Measurements from ENCODE around the gene CARTPT. TPM values are rescaled to one million over a fixed set of nuclear protein-coding genes. Genes with fewer than 3 reads are reported as not detected.

CARTPT gene
- polyA plus RNA-seq (2013, experiment 1 of 2), result not detected
- not detected for polyA plus RNA-seq (2013, experiment 2 of 2)

GRCh38 chr5:71719063-71719964 is at the start of gene CARTPT:
TSS of gene CARTPT (plus strand) at chr5:71719275. CDS start at chr5:71719294, 19 bp downstream.
- Histone ChIP-seq H2BK5ac (ENCODE audit: low read length) (no peak within 1 kb of the TSS), H3K27me3 (ENCODE audit: insufficient read depth, low read length, poor library complexity) (peaks cover 4% of the 10 kb centered on the region), H3K4me3 (ENCODE audit: low read length) (no peak within 1 kb of the TSS), H3K27ac (ENCODE audit: low read depth, low read length) (no peak within 1 kb of the TSS), H3K9ac (ENCODE audit: low read length) (no peak within 1 kb of the TSS), H2BK15ac (replicated peaks; ENCODE audit: low read depth) (no peak within 1 kb of the TSS), H3K4me2 (ENCODE audit: low read length) (no peak within 1 kb of the TSS), H2AK5ac (ENCODE audit: low read length) (no peak within 1 kb of the TSS), H3K79me2 (ENCODE audit: control insufficient read depth, insufficient read depth, low read length) (no peaks in the 10 kb centered on the region), H3K18ac (ENCODE audit: low read length) (no peak within 1 kb of the TSS), H3K79me1 (ENCODE audit: low read length) (no peaks in the 10 kb centered on the region), H3K4me1 (ENCODE audit: control insufficient read depth, low read depth, low read length) (no peaks in the 10 kb centered on the region), H3K36me3 (ENCODE audit: control insufficient read depth, insufficient read depth, low read length) (no peaks in the 10 kb centered on the region), H2BK120ac (ENCODE audit: low read depth, low read length) (no peak within 1 kb of the TSS), H3K23ac (ENCODE audit: low read length) (no peak within 1 kb of the TSS), H4K8ac (ENCODE audit: low read depth, low read length) (no peak within 1 kb of the TSS), H3K56ac (ENCODE audit: low read length) (no peak within 1 kb of the TSS), H4K5ac (ENCODE audit: low read length) (no peak within 1 kb of the TSS), H3K4ac (ENCODE audit: low read depth, low read length) (no peak within 1 kb of the TSS)
- WGBS (ENCODE audit: extremely low coverage, insufficient coverage, low lambda C conversion rate), result no CpG with 5 or more reads among the region's 65 CpGs
- peak; percentile 72 for DNase-seq

DNA sequence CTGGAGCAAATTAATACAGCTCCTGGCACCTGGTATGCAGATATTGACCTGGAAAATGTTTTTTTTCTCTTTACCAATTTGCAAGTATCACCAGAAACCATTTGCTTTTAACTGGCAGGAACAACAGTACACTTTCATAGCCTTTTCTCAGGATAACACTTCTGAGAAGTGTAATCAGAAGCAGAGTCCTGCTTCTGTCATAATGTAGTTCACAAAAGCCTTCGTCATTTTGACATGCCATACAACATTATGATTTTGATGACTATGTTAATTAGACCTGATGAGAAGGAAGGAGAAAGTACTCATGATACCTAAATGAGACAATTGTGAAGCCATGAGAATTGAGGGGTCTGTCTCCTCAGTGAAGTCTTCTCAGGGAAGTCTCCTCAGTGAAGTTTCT is 41.1 kb upstream of the CARTPT start:
- WGBS (ENCODE audit: extremely low coverage, insufficient coverage, low lambda C conversion rate), result no CpG with 5 or more reads among the region's 1 CpG
- H3K56ac ChIP-seq (ENCODE audit: low read length), result no peak overlapping the region
- H3K4me2 ChIP-seq (ENCODE audit: low read length), result no peak overlapping the region
- H2AK5ac ChIP-seq (ENCODE audit: low read length), result no peak overlapping the region
- H2BK5ac ChIP-seq (ENCODE audit: low read length), result no peak overlapping the region
- H3K4me3 ChIP-seq (ENCODE audit: low read length), result no peak overlapping the region
- H3K18ac ChIP-seq (ENCODE audit: low read length), result no peak overlapping the region
- H3K27ac ChIP-seq (ENCODE audit: low read depth, low read length), result no peak overlapping the region
- H3K79me2 ChIP-seq (ENCODE audit: control insufficient read depth, insufficient read depth, low read length), result no peaks in the 10 kb centered on the region
- H2BK120ac ChIP-seq (ENCODE audit: low read depth, low read length), result no peak overlapping the region
- H2BK15ac ChIP-seq (replicated peaks; ENCODE audit: low read depth), result no peak overlapping the region
- no peak overlapping the region for H4K5ac ChIP-seq (ENCODE audit: low read length)
- no peaks in the 10 kb centered on the region for H3K36me3 ChIP-seq (ENCODE audit: control insufficient read depth, insufficient read depth, low read length)
- H3K27me3 ChIP-seq (ENCODE audit: insufficient read depth, low read length, poor library complexity), result no peaks in the 10 kb centered on the region
- H3K4me1 ChIP-seq (ENCODE audit: control insufficient read depth, low read depth, low read length), result no peaks in the 10 kb centered on the region
- no peak overlapping the region for H3K9ac ChIP-seq (ENCODE audit: low read length)
- no peak overlapping the region for H3K4ac ChIP-seq (ENCODE audit: low read depth, low read length)
- no peak overlapping the region for H4K8ac ChIP-seq (ENCODE audit: low read depth, low read length)
- no peaks in the 10 kb centered on the region for H3K79me1 ChIP-seq (ENCODE audit: low read length)
- DNase-seq, result no peak
- H3K23ac ChIP-seq (ENCODE audit: low read length), result no peak overlapping the region

GRCh38 chr5:71679714-71680113 is 39.4 kb upstream of the CARTPT start:
- Histone ChIP-seq H3K18ac (ENCODE audit: low read length) (no peak overlapping the region), H2BK5ac (ENCODE audit: low read length) (no peak overlapping the region), H3K4me2 (ENCODE audit: low read length) (no peak overlapping the region), H3K27ac (ENCODE audit: low read depth, low read length) (no peak overlapping the region), H2BK120ac (ENCODE audit: low read depth, low read length) (no peak overlapping the region), H3K4me3 (ENCODE audit: low read length) (no peak overlapping the region), H3K23ac (ENCODE audit: low read length) (no peak overlapping the region), H3K56ac (ENCODE audit: low read length) (no peak overlapping the region), H4K5ac (ENCODE audit: low read length) (no peak overlapping the region), H3K4ac (ENCODE audit: low read depth, low read length) (no peak overlapping the region), H3K79me2 (ENCODE audit: control insufficient read depth, insufficient read depth, low read length) (no peaks in the 10 kb centered on the region), H3K27me3 (ENCODE audit: insufficient read depth, low read length, poor library complexity) (no peaks in the 10 kb centered on the region), H4K8ac (ENCODE audit: low read depth, low read length) (no peak overlapping the region), H3K9ac (ENCODE audit: low read length) (no peak overlapping the region), H2BK15ac (replicated peaks; ENCODE audit: low read depth) (no peak overlapping the region), H3K79me1 (ENCODE audit: low read length) (no peaks in the 10 kb centered on the region), H3K36me3 (ENCODE audit: control insufficient read depth, insufficient read depth, low read length) (no peaks in the 10 kb centered on the region), H2AK5ac (ENCODE audit: low read length) (no peak overlapping the region), H3K4me1 (ENCODE audit: control insufficient read depth, low read depth, low read length) (no peaks in the 10 kb centered on the region)
- DNase-seq, result no peak
- no CpG with 5 or more reads among the region's 5 CpGs for WGBS (ENCODE audit: extremely low coverage, insufficient coverage, low lambda C conversion rate)

DNA sequence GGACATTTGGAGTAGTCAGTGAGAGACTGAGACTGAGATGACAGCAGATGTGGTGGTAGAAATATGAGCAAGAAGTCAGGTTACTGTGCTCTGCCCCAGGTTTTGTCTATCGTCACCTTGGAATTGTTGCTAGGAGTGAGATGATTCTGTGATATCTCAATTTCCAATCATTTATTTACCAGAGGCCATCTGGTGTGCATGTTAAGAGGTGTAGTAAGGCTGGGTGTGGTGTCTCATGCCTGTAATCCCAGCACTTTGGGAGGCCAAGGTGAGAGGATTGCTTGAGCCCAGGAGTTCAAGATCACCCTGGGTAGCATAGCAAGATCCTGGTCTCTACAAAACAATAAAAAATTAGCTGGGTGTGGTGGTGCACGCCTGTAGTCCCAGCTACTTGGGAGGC is 38.6 kb upstream of the CARTPT start:
- Histone ChIP-seq H3K36me3 (ENCODE audit: control insufficient read depth, insufficient read depth, low read length) (no peaks in the 10 kb centered on the region), H2BK5ac (ENCODE audit: low read length) (no peak overlapping the region), H2AK5ac (ENCODE audit: low read length) (no peak overlapping the region), H3K23ac (ENCODE audit: low read length) (no peak overlapping the region), H4K5ac (ENCODE audit: low read length) (no peak overlapping the region), H3K4me3 (ENCODE audit: low read length) (no peak overlapping the region), H3K79me1 (ENCODE audit: low read length) (no peaks in the 10 kb centered on the region), H3K9ac (ENCODE audit: low read length) (no peak overlapping the region), H3K4me2 (ENCODE audit: low read length) (no peak overlapping the region), H3K18ac (ENCODE audit: low read length) (no peak overlapping the region), H3K79me2 (ENCODE audit: control insufficient read depth, insufficient read depth, low read length) (no peaks in the 10 kb centered on the region), H4K8ac (ENCODE audit: low read depth, low read length) (no peak overlapping the region), H3K27me3 (ENCODE audit: insufficient read depth, low read length, poor library complexity) (no peaks in the 10 kb centered on the region), H3K4me1 (ENCODE audit: control insufficient read depth, low read depth, low read length) (no peaks in the 10 kb centered on the region), H3K27ac (ENCODE audit: low read depth, low read length) (no peak overlapping the region), H2BK120ac (ENCODE audit: low read depth, low read length) (no peak overlapping the region), H3K4ac (ENCODE audit: low read depth, low read length) (no peak overlapping the region), H2BK15ac (replicated peaks; ENCODE audit: low read depth) (no peak overlapping the region), H3K56ac (ENCODE audit: low read length) (no peak overlapping the region)
- DNase-seq, result no peak
- WGBS (ENCODE audit: extremely low coverage, insufficient coverage, low lambda C conversion rate), result no CpG with 5 or more reads among the region's 2 CpGs

GRCh38 chr5:71681296-71681695 is 37.8 kb upstream of the CARTPT start:
- H3K79me2 ChIP-seq (ENCODE audit: control insufficient read depth, insufficient read depth, low read length), result no peaks in the 10 kb centered on the region
- H3K79me1 ChIP-seq (ENCODE audit: low read length), result no peaks in the 10 kb centered on the region
- H2BK5ac ChIP-seq (ENCODE audit: low read length), result no peak overlapping the region
- H3K23ac ChIP-seq (ENCODE audit: low read length), result no peak overlapping the region
- no peak overlapping the region for H3K56ac ChIP-seq (ENCODE audit: low read length)
- no peak overlapping the region for H3K4ac ChIP-seq (ENCODE audit: low read depth, low read length)
- H4K8ac ChIP-seq (ENCODE audit: low read depth, low read length), result no peak overlapping the region
- H3K27me3 ChIP-seq (ENCODE audit: insufficient read depth, low read length, poor library complexity), result no peaks in the 10 kb centered on the region
- H3K18ac ChIP-seq (ENCODE audit: low read length), result no peak overlapping the region
- no peak overlapping the region for H3K4me2 ChIP-seq (ENCODE audit: low read length)
- H3K27ac ChIP-seq (ENCODE audit: low read depth, low read length), result no peak overlapping the region
- H3K36me3 ChIP-seq (ENCODE audit: control insufficient read depth, insufficient read depth, low read length), result no peaks in the 10 kb centered on the region
- no CpG with 5 or more reads among the region's 3 CpGs for WGBS (ENCODE audit: extremely low coverage, insufficient coverage, low lambda C conversion rate)
- DNase-seq, result no peak
- H2BK15ac ChIP-seq (replicated peaks; ENCODE audit: low read depth), result no peak overlapping the region
- H3K9ac ChIP-seq (ENCODE audit: low read length), result no peak overlapping the region
- no peak overlapping the region for H2BK120ac ChIP-seq (ENCODE audit: low read depth, low read length)
- no peak overlapping the region for H3K4me3 ChIP-seq (ENCODE audit: low read length)
- no peak overlapping the region for H4K5ac ChIP-seq (ENCODE audit: low read length)
- H2AK5ac ChIP-seq (ENCODE audit: low read length), result no peak overlapping the region
- no peaks in the 10 kb centered on the region for H3K4me1 ChIP-seq (ENCODE audit: control insufficient read depth, low read depth, low read length)
